Embryonic facial prominence (tissue), 1 donor: ENCODE results near the gene CTNNBL1.

Source experiments
- DNase-seq: peaks from one replicate; pipeline ENCODE4 v3.0.0-alpha.2; 2016; ENCODE audit errors: extremely low spot score

Gene CTNNBL1

DNA sequence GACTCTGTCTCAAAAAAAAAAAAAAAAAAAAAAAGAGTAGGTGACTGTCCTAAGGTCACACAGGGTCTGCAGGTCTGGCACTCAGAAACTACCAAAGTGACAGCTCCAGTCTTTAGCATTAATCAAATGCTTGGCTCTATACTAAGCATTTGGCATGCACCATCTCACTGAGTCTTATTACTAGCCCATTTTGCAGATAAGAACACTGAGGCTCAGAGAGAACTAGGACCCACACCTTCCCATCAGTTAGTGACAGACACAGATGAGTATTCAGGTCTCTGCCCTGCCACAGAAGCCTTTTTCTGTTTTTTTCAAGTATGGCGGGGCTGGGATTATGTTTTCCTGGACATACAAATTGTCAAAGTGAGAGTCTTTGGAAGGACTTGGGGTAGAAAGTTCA is 186.0 kb downstream of the CTNNBL1 start:
- DNase-seq, result no peak

DNA sequence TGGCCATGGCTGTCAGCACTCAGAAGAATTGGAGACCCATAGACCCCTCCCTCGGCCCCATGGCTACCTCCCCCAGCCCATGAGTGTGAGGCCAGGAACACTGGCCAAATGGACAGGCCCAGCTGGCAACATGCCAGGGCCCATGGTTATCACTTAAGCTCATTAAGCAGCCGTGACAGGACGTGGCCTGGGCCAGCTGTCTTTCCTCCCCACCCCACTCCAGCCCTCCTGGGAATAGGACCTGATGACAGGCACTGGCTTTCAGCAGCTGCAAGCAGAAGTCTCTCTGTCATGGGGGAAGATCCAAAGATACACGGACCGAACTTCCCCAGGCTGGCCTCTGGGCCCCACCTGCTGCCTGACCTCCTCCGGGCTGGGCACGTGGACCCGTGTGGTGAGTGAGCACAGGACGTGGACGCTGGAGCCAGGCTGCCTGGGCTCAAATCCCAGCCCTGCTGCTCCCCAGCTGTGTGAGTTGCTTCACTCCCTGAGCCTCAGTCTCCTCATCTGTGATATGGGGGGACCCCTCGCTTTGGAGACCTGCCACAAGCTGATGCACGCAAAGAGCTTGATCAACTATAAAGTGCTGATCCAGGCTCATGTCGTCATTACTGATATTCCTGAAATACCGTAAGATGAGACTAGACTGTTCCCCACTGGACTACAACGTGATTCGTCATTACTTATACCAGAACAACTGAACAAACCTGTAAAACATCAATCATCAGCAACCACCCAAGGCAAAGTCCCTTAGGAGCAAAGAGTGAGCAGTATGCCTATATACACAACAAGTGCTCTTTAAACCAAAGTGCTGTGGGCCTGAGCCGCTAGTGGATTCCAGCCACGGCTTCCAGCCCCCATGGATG is 187.1 kb downstream of the CTNNBL1 start:
- DNase-seq, result no peak

GRCh38 chr20:37881601-37882343 is 187.9 kb downstream of the CTNNBL1 start:
- DNase-seq, result no peak

DNA sequence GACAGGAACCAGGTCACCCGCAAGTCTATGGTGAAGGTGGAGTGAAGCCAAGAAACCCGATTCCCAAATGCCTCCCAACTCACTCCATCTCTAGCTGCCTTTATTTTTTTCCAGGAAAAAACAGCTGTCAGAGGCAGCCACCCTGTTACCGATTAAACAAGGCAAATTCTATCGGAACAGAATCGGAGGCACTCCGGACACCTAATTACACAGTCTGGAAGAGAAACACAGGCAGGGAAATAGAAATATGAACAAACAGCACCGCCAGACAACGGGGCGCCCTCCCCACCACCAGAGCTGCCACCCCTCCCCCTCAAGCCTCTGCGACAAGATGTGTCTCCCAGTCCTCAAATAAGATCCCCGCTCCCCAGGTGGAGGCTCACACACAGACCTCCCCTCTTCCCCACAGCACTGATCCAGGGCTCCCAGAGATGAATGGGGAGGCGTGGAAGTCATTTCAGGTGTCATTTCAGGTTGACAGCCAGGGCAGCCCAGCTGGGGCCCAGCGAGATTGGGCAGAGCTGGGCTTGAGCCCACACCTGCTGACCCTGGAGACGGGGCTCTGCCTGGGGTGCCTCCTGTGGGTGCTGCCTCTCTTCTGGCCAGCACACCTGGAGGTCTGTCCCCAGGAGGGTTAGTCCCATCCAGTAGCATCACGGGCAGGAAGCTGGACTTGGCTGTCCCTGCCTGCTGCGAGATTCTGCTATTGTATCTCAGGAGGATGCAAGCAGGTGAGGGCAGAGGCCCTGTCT is 189.3 kb downstream of the CTNNBL1 start:
- DNase-seq, result no peak

GRCh38 chr20:37885042-37885441 is 191.2 kb downstream of the CTNNBL1 start:
- no peak for DNase-seq

DNA sequence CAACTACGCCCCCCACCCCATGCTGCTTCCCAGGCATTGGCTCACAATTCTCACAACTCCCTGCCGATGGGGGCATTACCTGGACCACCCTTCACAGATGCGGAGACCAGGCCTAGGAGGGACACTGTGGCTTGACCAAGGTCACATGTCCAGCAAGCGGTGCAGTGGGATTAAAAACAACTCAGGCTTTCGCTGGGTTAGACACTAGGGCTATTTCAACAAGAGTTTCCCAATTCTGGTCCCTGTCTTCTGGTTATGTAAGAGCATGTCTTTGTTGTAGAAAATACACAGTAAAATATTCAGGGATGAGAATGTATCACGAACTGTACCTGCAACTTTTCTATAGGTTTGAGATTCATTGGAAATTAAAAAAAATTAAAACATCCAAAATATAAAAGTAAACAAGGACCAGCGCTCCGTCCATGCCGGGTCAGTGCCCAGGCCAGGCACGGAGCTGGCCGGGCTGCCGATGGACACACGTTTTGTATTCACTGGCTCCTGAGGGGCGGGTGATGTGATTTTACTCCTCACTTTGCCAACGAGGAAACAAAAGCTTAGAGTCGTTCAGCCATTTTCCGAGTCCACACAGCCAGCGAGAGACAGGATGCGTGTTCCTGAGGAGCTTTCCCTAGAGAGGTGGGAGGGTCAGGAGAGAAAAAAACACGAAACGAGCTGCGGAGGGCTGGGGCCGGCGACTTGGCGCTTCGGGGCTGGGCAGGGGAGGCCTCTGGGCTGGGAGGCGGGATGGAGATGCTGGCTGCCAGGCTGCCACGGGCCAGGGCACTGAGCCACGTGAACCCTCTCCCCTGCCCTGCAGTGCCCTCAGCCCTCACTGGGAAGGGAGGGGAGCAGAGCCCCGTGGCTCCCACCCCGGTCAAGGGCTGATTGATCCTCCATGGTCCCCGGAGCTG is 192.0 kb downstream of the CTNNBL1 start:
- no peak for DNase-seq

- no peak for DNase-seq
Measured at GRCh38 chr20:37886851-37887297, 193.0 kb downstream of the CTNNBL1 start.

GRCh38 chr20:37888641-37889040 is 194.8 kb downstream of the CTNNBL1 start:
- DNase-seq, result no peak

DNA sequence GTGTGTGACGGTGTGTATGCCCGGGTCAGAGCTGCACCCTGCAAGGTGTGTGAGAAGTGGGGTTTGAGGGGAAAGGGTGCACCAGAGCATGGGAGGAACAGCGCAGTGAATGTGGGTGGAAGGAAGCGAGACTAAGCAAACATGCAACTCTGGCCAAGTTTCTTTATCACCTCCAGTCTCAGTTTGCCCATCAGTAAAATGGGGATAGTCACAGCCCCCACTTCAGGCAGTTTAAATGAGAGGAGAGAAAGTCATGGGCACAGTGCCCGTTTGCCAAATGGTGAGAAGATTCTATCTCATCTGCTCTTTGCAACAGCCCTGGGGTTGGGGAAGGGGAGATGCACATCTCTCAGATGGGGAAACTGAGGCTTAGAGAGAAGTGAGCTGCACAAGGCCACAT is 196.3 kb downstream of the CTNNBL1 start:
- DNase-seq, result no peak

GRCh38 chr20:37890643-37891042 is 196.8 kb downstream of the CTNNBL1 start:
- DNase-seq, result no peak

GRCh38 chr20:37892001-37892400 is 198.2 kb downstream of the CTNNBL1 start:
- DNase-seq, result no peak

GRCh38 chr20:37893566-37894241 is 199.9 kb downstream of the CTNNBL1 start:
- DNase-seq, result no peak

- DNase-seq, result no peak
Measured at GRCh38 chr20:37894454-37894853, 200.6 kb downstream of the CTNNBL1 start.

DNA sequence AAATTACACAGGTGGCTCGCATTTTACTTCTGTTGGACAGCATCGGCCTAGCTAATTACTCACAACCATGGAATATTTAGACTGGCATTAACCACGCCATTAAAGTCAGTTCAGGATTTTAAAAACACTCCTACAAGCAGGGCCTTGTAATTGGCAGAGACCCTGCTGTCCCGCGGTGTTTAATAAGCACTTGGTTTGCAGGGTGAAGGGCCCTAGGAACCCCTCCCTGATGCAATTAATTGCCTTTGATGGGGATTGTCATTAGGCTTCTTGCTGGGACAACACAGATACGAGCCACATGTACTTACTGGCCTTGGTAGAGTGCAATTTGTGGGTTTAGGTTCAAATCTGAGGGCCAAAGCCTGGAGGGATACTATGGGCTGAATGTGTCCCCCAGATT is 201.3 kb downstream of the CTNNBL1 start:
- DNase-seq, result no peak

DNA sequence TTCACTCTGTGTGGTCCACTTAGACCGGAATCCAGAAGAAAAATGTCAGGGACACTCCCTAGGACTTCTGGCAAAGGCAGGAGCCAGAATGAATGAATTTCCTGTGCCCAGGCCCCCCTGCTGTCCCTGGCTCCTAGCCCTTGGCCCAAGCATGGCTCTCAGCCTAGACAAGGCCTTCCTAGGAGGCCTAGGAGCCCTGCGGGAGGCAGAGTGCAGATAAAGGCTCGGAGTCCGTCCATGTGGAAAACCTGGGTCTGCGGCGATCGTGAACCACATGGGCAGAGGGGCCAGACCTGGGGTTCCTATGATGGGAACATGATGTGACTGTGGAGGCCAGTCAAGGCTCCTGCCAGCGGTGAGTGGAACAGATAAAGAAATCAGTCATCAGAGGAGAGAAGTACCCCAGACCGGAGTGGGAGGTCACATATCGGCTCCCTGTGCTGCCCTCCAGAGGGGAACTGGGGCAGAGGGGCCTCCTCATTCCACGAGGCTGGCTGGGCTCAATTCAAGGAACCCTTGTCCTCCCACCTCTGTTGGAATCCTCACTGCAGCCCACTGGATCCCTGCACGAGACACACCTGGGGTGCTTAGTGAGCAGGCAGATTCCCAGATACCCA is 203.2 kb downstream of the CTNNBL1 start:
- DNase-seq, result no peak

GRCh38 chr20:37898233-37899104 is 204.6 kb downstream of the CTNNBL1 start:
- no peak for DNase-seq

GRCh38 chr20:37899105-37900045 is 205.5 kb downstream of the CTNNBL1 start:
- no peak for DNase-seq

DNA sequence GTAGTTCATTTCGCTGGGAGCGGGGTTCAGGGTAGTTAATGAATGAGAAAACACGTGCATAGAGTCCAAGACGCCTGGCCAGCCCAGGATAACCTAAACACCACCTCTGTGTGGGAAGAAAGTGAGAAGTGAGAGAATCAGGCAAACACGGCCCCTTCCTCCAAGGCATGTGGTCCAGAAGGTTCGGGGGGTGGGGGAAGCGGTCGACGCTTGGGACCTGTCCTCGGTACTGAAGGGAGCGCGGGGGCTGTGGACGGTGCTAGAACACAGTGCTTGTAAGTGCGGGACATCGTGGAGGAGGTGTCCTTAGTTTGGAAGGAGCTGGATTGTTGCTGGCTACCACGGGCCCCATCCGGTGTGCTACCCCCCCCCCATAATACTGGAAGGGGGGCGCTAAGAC is 207.4 kb downstream of the CTNNBL1 start:
- DNase-seq, result no peak
